ENCODE results near the gene NR2C1.

- TF ChIP-seq EZH2 (IDR thresholded peaks at IDR 0.05) (no peak), ATF3 (IDR thresholded peaks at IDR 0.05) (no peak), CTCF (IDR thresholded peaks at IDR 0.05 in 2 of 3, conservative IDR thresholded peaks at IDR 0.05 in 1 of 3; ENCODE audit: borderline replicate concordance in 1 of 3, insufficient read depth in 1 of 3, low read depth in 2 of 3, low read length in 2 of 3) (peak in 2 of 3 experiments; percentile 16 to 21; a peak in 1 of 6 replicates), POLR2A (IDR thresholded peaks at IDR 0.05; ENCODE audit: borderline replicate concordance, extremely low read depth, insufficient read depth, insufficient read length) (no peak), SP1 (IDR thresholded peaks at IDR 0.05; ENCODE audit: low read depth) (no peak), EZH2phosphoT487 (IDR thresholded peaks at IDR 0.05; ENCODE audit: borderline replicate concordance) (no peak), TCF7L2 (IDR thresholded peaks at IDR 0.05; ENCODE audit: borderline replicate concordance, extremely low read depth, insufficient read depth, insufficient read length) (no peak), YY1 (IDR thresholded peaks at IDR 0.05; ENCODE audit: extremely low read depth, insufficient replicate concordance, low read depth, low read length) (no peak), CBX3 (IDR thresholded peaks at IDR 0.05; ENCODE audit: low read depth) (no peak), ZBTB33 (IDR thresholded peaks at IDR 0.05; ENCODE audit: extremely low read depth, insufficient replicate concordance, low read length) (no peak), CEBPB (IDR thresholded peaks at IDR 0.05; ENCODE audit: low read depth) (no peak)
Measured at GRCh38 chr12:94980577-94980976, 92.8 kb downstream of the NR2C1 start.
